Kidney glomerular epithelial cell (primary cell): ENCODE measurements around the gene BAZ2A.
A peak's percentile ranks its signal among the peaks of the same experiment; 100 is the strongest.

Experiments used
- DNase-seq: peaks from one replicate; lab custom pipeline; 2025; lab: John Stamatoyannopoulos, UW

BAZ2A gene

DNA sequence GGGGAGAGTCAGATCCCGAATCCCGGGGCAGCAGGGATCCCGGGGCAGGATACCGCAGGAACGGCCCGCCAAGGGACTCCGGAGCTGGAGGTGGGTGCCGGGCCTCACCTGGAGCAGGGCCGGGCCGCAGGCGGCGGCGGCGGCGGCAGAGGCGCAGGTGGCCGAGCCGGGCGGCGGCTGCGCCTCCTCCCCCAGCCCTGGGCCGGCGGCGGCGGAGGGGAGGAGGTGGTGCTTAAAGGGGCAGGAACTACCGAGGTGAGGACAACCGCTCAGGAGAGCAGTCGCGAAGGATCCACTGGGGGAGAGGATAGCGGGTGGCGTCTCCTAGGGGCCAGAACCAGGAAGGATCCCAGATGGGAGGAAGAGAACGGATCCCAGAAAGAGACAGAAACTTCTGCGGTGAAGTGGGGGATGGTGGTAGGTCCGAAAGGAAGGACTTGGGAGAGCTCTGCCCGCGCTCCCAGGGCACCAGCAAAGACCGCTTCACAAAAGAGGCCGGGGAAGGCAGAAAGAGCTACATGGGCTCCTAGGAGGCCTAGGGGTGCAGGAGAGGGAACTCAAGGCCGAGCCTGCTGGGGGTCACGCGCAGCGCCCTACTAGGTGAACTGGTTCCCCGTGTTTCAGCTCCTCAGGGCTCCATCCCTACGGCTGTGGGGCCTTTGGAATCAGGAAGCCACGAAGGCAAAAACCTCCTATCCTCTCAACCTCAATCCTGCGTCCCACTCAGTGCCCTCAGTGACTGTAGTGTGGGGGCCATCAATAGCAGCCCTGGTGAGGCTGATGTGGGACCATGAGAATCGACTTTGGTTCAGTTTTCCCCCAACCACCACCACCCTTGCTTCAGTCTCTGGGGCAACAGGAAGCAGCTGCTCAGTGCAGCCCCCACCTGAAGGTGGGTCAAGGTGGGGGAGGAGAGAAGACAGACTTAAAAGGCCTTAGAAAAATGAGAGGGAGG, 5.0 kb upstream of the BAZ2A start:
- DNase-seq: peak; percentile 87

DNA sequence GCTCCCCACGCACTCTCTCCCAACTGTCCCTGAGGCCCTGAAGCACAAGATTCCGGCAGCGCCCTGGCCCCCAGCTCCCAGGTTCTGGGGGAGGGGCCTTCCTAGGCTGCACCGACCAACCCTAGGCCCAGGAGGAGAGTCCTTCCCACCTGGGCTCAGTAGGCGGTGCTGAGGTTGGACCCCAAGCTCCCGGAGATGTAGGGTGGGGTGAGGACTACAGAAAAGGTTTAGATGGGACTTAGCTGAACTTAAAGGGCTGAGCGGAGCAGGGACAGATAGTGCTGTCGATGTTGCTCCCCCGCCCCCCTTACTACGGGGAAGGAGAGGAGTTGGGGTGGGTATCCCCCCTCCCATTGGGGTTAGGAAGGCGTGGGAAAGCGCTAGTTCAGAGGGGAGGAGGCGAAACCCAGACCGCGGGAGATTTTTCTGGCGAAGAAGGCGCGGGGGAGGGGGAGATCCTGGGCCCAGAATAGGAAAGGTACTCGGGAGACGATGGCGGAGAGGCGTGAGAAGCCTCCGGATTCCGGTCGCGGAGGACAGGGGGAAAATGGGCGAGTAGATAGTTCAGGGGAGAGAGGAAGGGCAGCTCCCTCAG, 4.2 kb upstream of the BAZ2A start:
- no peak for DNase-seq

DNA sequence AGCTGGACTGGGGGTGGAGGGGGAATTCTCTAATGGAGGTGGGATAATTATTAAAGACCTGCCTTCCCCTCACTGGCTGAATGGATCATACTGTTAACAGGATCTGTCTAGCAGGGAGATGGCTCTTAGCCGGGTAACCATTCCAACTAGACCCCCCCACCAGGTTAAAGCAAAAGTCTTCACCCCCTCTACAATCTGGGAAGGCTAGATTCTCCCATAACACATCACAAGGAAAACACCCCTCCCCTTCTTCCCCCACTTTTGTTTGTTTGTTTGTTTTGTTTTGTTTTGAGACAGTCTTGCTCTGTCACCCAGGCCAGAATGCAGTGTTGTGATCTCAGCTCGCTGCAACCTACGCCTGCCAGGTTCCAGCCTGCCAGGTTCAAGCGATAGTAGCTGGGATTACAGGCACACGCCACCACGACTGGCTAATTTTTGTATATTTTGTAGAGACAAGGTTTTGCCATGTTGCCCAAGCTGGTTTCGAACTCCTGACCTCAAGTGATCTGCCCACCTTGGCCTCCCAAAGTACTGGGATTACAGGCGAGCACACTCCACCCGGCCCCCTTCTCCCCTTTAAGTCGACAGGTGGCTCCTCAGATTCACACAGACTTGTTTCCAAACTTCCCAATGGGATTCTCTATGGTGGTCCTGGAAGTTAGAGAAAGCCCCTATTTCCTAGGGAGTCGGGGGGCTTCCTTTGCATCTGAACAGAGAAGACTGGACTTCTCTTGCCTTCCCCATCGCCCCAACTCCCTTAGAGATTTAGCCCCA, 3.5 kb upstream of the BAZ2A start:
- DNase-seq: no peak

DNA sequence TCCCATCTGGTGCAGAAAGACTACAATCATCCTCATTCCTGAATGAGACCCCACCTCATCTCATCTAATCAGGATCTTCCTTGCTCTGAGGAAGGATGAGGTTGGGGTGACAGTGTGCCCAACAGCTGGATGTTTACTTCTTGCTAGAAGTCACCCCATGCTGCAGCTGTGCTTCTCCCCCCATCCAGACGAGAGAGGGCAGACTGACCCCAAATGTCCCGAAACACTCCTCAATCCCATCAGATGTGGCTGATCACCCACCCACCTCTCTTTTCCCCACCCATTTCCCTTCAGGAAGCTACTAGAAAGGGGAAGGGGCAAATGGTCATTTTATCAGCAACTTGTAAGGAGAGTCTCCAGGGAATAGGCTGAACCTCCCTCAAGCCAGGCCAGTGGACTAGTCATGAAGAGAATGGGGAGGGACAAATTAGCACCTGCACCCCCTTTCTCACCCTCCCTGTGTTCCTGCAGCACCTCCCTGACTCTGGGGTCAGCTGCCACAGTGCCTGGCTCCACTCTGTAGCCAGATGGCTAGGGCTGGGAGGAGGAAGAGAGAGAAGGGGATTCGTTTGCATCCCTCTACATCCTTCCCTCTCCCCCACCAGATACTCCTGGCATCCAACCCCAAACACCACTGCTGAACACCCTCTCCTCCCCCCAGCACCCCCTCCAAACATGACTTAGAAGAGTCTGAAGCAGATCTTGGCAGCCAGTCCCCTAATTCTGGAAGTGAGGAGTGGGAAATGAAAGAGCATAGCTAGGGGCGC, 2.8 kb upstream of the BAZ2A start:
- no peak for DNase-seq

DNA sequence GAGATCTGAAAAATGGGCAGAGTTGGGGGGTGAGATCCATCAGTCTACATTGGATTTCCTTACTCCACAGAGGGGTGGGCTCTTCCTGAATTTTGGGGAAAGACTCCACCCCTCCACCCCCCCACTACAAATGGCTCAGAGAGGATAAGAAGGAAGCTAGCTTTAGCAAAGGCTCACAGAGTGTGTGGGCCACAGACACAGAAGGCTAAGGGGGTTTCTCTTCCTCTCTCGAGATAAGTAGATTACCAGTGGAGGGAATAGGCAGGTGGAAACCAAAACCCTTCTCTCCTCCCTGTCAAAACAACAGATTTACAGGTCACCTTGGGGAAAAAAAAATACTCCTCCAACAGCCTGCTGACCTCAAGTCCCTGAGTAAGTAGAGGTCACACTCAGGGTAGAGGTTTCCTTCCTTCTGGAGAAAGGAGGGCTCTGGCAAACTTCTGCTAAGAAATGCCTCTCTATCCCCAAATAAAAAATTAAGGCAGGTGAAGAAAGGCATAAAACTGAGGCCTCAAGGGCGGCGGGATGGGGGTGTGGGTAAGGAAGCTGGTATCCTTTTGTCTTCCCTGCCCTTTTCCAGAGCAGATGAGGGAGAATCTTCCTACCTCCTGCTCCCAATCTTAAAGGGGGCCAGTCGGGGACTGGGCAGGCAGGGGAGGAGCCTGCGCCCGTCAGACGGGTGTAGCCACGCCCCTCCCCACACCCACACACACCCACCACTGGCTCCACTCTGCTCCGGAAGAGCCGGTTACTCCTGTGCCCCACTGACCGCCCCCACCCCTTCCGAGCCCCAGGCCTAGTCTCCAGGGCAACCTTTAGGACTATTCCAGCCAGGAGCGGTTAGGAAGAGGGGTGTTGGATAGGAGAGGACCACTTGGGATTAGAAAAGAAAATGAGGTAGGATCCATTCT, 1.9 kb upstream of the BAZ2A start:
- DNase-seq: no peak

DNA sequence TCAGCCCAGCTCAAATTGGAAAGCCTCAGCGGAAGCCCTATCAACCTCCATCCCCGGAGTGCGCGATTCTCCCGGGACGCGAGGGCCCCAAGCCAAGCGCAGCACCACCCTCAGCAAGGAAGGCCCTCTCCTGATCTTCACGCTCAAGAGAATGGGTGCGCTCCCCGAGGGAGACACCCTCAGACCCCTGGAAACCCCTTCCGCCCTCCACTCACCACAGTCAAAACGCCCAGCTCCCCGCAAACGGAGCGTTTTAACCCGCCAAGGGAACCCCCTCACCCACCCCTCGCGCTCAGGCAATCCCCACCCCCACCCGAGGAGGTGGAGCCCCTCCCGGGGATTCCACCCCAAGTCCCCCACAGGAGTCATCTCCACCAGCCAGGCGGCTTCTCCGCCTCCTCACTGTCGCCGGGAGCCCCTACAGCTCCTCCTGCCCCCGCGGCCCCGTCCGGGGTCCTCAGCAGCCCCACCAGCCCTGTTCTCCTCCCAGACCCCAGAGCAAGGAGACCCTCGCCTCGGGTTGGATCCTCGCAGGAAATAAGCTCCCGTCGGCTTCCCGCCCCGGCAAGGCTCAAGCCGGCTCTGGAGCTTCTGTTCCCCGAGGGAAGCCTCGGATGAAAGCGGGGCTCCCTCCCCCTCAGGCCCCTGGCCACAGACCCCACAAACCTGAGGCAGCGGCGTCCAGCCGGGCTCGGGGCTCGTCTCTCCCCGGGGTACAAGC, 507 bp downstream of the BAZ2A start:
- no peak for DNase-seq

DNA sequence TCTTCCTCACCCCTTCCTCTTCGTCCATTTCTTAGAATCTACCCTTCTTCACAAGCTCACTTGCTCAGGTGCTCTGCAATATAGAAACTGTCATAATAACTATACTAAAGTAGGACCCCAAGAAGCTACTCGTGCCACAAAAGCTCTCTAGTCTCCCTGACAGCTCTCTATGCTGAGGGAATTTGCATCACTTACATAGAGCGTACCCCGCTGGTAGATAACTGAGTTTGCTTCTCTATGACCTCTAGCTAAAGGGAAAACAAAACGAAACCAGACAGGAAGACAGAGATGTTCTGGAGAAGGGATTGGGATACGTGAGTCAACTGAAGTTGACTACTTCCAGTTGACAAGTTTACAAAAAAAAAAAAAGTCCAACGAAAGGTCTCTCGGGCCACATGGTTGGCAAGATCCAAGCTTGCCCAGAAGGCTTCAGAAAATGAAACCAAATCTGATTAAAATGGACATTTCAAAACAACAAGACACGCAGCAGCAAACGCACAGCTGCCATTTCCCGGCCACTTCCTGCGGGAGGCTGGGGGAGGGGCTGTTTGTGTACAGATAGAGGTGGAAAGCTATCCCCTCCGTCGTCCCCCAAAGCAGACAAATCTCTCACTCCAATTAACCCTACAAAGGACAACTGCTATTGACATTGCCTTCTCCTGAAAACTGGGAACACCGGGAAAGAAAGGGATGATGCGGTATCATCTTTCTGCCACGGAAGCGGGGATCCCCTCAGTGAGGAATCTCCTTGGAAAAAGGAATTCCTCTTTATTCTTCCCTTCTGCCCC, 1.3 kb downstream of the BAZ2A start:
- DNase-seq: peak; percentile 45

DNA sequence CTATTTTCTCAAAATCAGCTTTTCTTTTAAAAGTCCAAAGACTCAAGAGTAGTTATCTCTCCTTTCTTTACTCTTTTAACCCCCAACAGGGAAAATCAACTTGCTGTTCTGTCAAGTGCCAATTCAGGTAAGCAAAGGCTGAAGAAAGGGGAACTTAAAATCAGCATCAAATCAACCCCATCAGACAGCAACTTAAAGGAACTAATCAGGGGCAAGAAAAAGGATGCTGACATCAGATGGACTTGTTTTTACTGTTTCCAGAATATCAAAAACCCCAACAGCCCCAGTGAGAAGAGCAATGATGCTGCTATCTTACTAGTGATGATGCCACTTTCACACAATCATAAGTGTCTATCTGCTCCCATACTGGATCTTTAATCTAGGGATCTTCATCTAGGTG, 3.4 kb downstream of the BAZ2A start:
- no peak for DNase-seq

DNA sequence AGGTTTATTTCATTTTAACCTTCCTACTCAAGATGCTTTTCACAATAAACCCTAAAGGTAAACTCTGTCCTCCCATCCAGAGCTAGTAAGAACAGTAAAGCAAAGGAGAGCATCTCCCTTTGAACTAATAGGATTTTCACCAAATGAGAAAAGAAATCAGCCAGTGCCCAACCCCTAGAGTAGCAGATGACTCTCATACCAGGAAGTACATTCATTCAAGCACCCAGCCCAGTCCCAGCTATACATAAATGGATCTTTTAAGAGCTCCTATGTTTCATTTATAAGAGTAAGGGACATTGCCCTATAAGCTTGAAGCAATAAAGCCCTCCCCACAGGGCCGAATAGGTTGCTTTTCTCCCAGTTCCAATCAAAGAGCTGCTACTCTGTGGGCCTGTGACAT, 7.6 kb downstream of the BAZ2A start:
- DNase-seq: no peak

DNA sequence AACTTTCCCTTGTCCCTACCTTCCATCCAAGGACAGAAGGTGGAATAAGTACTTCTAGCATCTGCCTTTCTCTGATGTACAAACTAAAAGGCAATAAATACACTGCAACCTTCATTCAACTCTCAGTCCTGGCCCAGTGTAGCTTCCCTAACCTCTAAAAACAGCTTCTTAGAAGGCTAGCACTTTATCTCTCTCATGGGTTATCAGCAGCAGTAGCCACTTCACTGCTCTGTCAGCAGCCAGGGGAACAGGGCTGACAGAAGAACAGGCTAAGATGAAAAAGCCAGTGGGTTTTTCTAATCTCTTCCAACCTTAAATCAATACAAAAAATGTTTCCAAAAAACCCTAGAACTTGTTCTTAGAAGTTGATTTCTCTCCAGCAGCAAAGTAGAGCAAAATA, 13.2 kb downstream of the BAZ2A start:
- DNase-seq: no peak

DNA sequence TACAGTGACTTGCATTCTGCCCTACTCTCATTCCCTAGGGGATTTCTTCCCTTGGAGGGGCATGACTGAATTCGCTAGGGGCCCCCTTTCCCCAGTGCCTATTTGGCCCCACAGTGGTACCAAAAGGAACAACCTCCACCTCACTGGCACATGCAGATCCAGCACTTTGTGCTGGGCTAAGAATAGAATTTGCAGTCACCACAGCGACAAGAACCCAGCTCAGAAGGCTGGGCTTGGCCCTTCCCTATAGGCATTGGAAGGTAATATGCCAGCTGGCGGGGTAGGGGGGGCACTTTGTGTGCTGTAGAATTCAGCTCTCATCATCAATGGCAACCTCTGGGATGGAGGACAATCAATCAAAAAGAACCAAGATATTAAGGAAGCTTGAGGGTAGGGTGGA, 13.9 kb downstream of the BAZ2A start:
- DNase-seq: no peak

DNA sequence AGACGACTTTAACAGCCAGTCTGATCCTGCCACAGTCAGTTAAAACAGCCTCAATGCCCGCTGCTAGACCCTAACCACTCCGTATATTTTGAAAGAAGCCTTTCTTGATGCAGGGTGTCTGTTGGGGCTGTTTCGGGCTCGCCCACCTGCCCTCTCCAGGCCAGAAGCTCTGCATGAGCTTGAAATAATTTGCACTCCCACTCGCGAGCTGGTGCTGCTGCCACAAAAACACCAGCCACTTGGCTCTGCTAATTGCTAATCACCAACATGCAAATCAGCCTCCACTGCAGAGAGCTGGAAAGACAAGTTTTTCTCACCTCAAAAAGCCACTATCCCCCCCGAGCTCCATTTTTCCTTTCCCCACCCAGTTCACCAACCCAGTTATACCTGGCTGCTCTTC, 15.5 kb downstream of the BAZ2A start:
- no peak for DNase-seq

DNA sequence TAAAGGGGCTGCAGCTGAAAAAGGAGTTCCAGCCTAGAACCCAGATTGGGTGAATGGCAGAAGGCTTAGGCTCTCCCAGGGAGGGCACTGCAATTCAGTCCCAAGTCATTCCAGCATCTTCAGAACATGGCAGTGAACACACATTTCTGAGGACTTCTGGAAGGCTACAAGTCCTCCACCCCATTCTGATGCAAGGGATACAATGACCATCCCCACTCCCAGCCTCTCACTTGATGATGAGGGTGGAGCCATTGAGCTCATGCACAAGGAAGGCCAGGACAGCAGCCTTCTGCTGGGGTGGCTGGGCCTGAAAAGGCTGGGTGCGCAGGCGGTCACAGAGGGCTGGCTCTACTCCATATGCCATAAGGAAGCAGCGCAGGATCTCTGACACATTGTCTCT, 25.8 kb downstream of the BAZ2A start:
- no peak for DNase-seq

DNA sequence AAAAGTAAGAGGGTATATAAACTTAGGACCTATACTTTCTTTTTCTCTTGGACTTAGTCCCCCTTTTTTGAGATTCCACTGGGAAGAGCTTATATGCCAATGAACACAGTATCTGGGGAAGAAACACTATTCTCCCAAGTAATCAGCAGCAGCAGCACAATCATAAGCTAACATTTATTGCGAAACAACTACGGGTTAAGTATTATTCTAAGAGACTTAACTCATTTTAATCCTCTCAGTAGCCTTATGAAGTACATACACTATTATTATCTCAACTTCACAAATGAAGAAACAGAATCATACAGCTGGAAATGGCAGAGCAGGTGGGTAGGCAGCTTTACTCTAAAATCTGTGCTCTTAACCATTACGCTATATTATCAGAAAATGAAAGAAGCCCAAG, 27.9 kb downstream of the BAZ2A start:
- DNase-seq: no peak

DNA sequence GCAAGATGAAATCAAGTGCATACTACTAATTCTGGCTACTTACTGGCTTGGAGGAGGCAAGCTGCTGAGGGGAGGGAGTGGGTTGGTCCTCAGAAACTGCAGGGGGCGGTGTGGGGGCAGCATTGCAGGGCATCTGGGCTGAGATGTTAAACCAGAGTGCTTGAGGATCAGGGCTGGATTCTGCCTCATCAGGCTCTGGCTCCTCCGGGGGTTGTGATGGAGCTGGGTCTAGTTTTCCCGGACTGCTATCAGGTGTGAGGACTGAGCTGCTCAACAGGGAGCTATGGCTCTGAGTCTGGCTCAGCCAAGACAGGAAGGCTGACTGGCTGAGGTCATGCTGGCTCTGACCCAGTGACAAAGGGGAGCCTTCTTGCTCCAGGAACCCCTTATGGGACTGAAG, 28.6 kb downstream of the BAZ2A start:
- no peak for DNase-seq

DNA sequence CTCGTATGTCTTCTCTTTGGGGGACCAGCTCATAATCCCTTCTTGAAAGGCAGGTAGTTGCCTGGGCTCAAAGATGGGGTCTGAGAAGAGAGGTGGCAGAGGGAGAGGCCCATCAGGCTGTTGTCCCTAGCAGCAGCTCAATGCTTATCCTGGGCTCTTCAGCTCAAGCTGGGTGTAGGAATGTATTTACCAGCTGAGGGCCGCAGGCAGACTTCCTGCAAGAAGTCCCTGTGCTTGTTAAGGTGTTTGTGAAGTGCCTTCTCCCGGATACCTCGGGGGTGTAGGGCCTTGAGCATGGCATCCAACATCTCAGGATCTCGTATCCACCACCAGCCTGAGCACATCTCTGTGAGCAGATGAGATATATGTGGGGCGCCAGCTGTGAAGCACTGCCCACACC, 29.4 kb downstream of the BAZ2A start:
- DNase-seq: no peak

DNA sequence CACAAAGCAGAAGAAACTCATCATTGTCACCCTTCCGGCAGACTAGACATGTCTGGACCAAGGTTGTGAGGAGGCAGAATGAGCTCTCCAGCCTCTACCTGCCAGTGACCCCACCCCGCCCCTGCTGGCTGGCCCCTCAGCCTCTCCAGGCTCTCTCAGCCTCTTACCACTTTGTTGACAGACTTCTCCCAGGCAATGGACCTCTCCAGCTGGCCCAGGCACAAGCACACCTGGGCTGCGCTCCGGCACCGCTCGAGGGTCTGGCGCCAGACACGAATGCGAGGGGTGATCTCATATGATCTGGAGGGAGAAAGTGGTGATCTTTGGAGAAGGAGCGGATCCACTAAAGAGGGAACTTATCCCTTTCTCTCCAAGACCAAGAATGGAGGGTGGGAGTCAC, 30.3 kb downstream of the BAZ2A start:
- no peak for DNase-seq

DNA sequence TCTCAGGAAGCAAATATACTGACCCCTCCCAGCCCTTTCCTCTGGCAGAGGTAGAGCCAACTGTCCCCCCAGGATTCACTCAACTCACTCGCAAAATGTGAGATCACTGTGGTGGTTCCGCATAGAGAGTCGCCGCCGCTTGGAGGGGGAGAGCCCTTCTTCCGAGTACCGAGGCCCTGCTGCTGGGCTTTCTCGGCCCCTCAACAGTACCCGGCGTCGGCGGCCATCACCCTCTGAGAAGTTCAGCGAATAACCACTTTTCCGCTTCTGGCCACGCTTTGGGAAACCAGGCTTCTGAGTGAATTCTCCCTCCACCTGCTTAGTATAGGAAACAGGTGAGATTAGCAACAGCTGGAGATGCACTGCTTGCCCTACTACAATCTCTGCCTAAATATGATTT, 31.1 kb downstream of the BAZ2A start:
- DNase-seq: no peak

DNA sequence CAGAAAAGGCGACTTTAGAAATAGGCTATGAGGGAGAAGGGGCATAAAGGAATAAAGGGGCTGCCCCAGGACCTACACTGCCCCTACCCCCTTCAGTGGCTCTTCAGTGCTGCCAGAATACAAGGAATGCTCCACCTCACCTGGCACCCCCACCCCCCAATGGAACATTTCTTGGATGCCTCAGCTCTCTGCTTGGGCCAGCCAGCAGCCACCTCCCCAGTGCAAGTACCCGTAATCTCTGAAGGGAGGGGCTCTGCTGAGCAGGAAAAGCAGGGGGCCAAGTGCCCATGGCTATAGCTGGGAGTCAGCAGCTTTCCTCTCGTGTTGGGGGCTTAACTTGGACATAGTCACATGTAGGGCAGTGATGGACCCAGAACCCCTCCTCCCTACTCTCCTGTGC, 33.3 kb downstream of the BAZ2A start:
- no peak for DNase-seq
